ENCODE results near the gene SCNN1A. TPM values are rescaled to one million over a fixed set of nuclear protein-coding genes. Genes with fewer than 3 reads are reported as not detected.

SCNN1A gene
- total RNA-seq, 1 donor from 2014 or later = 29.2 TPM

DNA sequence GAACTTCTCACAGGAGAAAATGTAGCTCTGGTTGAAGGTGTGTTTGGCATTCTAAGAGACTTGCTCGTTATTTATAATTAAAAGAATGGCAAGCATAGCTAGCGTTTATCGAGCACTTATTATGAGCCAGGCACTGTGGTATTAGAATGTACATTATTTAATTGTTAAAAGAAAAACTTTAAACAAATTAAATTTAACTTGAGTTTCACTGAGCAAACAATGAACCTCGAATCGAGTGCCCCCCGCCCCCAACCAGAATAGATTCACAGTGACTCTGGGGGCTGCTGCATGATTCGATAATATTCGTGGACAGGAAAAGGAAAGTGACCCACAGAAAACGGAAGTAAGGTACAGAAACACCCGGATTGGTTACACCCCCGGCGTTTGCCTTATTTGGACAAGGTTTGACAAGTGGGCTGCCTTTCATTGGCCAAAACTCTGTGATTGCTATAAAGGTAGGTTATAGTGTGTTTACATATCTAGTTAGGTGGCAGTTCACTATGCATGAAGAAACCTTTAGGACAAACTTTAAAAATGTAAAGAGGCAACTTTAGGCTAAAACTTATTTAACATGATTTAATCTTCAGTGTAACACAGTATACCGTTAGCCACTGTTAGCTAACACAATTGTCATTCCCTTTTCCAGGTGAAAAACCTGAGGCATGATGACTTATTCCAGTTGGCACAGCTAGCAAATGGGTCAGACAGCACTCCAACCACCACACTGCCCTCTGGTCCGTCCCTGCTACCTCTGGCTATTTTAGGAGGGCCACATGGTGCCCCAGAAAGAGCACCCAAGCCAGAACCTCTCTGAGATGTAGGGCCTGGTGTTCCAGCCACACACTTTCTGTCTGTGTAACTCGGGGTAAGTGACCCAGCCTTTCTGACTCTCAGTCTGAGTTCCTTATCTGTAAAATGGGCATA is 7.1 kb downstream of the SCNN1A start:
- H3K4me1 Mint-ChIP-seq (ENCODE audit: unreplicated experiment) = peaks cover 16% of the 10 kb centered on the region
- H3K27ac Mint-ChIP-seq = peak overlapping the region; percentile 40
- peaks cover 5% of the 10 kb centered on the region for H3K9me3 Mint-ChIP-seq
- H3K36me3 Mint-ChIP-seq = peaks cover 11% of the 10 kb centered on the region
- peak overlapping the region; percentile 29 for H3K4me3 Mint-ChIP-seq
- H3K27me3 Mint-ChIP-seq = no peaks in the 10 kb centered on the region
- no peak for DNase-seq (ENCODE audit: extremely low spot score, unreplicated experiment)
- TF ChIP-seq, protein P1, sequence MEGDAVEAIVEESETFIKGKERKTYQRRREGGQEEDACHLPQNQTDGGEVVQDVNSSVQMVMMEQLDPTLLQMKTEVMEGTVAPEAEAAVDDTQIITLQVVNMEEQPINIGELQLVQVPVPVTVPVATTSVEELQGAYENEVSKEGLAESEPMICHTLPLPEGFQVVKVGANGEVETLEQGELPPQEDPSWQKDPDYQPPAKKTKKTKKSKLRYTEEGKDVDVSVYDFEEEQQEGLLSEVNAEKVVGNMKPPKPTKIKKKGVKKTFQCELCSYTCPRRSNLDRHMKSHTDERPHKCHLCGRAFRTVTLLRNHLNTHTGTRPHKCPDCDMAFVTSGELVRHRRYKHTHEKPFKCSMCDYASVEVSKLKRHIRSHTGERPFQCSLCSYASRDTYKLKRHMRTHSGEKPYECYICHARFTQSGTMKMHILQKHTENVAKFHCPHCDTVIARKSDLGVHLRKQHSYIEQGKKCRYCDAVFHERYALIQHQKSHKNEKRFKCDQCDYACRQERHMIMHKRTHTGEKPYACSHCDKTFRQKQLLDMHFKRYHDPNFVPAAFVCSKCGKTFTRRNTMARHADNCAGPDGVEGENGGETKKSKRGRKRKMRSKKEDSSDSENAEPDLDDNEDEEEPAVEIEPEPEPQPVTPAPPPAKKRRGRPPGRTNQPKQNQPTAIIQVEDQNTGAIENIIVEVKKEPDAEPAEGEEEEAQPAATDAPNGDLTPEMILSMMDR (conservative IDR thresholded peaks at IDR 0.05) = peak; percentile 17

DNA sequence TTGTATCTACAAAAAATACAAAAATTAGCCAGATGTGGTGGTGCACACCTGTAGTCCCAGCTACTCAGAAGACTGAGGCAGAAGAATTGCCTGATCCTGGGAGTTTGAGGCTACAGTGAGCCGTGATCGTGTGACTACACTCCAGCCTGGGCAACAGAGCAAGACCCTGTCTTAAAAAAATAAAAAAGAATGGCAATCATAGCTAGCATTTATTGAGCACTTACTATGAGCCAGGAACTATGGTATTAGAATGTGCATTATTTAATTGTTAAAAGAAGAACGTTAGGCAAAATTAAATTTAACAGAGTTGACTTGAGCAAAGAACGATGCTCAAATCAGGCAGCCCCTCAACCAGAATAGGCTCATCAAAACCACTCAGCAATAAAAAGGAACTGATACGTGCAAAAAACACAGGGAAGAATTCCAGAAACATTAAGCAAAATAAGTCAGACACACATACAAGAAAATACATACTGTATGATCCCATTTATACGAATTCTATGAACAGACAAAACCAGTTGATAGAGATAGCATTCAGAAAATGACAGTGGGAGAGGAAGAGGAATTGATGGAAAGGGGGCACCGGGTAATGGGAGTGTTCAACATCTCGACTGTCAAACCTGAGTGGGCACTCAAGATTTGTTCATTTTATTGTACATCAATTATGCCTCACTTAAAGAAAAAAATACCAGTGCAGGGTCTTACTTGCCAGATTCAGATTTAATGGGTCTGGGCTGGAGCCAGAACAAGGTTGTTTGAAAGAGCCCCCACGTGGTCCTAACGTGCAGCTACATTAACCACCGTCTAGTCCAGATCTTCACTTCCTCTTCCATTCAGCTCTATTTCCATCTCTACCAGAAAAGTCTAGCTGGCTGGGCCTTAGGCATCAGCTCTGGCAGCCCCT is 8.0 kb downstream of the SCNN1A start:
- TF ChIP-seq, protein P1 (conservative IDR thresholded peaks at IDR 0.05) = peak; percentile 52
- DNase-seq (ENCODE audit: extremely low spot score, unreplicated experiment) = no peak
- Mint-ChIP-seq H3K4me3 (no peak overlapping the region), H3K4me1 (ENCODE audit: unreplicated experiment) (peaks cover 13% of the 10 kb centered on the region), H3K27me3 (no peaks in the 10 kb centered on the region), H3K9me3 (peaks cover 5% of the 10 kb centered on the region), H3K27ac (peak overlapping the region; percentile 0), H3K36me3 (peaks cover 11% of the 10 kb centered on the region)

DNA sequence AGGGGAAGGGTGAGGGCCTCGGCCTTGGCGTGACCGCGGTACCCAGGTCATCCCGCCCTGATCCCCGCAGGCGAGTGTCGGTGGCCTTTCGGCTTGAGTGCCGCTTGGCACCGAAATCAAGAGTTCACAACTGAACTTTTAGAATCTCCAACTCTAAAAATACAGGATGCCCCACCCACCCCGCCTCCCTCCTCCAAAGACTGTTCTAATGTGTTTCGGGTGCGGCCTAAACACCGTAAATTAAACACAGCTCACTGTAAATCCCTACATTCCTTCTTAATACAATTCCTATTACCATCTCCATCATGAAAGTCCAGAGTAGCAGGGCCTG is 11.4 kb downstream of the SCNN1A start:
- DNase-seq (ENCODE audit: extremely low spot score, unreplicated experiment) = no peak
- Mint-ChIP-seq H3K4me1 (ENCODE audit: unreplicated experiment) (peaks cover 5% of the 10 kb centered on the region), H3K27ac (peak overlapping the region; percentile 87), H3K27me3 (no peaks in the 10 kb centered on the region), H3K36me3 (peaks cover 8% of the 10 kb centered on the region), H3K4me3 (peak overlapping the region; percentile 76), H3K9me3 (peaks cover 5% of the 10 kb centered on the region)
- TF ChIP-seq, protein P1 (conservative IDR thresholded peaks at IDR 0.05) = no peak

DNA sequence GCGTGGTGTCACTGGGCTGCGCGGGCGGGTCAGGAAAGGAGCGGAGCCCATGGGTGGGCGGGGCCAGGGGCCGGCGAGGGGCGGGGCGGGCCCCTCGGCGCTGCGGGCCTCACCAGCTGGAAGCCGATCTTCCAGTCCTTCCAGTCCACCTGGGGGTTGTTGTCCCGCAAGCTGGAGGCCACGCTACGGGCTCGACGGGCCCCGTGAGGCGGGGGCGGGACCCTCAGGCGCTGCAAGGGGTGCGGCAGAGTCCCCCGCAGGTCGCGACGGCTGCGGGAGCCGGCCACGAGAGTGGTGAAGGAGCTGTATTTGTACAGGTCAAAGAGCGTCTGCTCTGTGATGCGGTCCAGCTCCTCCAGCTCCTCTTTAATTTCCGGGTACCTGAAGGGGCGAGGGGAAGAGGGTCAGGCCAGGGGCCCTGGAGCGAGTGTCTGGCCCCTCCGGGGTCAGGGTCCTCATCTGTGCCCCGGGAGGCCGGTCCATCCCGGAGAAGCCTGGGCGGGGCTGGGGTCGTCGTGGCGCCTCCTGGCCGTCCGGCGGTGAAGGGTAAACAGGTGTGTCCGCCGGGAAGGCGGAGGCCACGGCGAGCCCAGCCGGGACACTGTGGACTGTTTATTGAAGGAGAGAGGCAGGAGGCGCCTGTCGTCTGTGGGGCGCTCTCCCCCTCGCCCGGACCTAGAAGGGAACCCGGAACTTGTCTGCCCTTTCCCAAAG is 11.9 kb downstream of the SCNN1A start:
- TF ChIP-seq, protein P1 (conservative IDR thresholded peaks at IDR 0.05) = no peak
- peak overlapping the region; percentile 87 for H3K27ac Mint-ChIP-seq
- DNase-seq (ENCODE audit: extremely low spot score, unreplicated experiment) = no peak
- H3K4me1 Mint-ChIP-seq (ENCODE audit: unreplicated experiment) = peaks cover 5% of the 10 kb centered on the region
- H3K4me3 Mint-ChIP-seq = peak overlapping the region; percentile 76
- H3K27me3 Mint-ChIP-seq = no peaks in the 10 kb centered on the region
- H3K9me3 Mint-ChIP-seq = peaks cover 5% of the 10 kb centered on the region
- peaks cover 8% of the 10 kb centered on the region for H3K36me3 Mint-ChIP-seq

DNA sequence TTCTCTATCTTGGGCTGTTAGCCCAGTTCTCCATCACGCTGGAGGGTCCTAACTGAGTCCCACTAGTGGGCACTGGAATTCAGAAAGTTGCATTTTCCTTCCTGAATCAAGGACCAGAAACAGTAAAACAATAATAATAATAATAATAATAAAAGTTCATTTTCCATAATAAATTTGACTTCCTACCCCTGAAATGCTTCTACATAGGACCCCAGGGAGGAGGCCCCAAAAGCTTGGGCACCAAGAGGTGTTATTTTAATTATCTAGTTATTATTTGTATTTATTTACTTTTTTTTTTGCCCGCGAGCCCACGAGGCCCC is 12.4 kb downstream of the SCNN1A start:
- H3K4me3 Mint-ChIP-seq = no peak overlapping the region
- peaks cover 11% of the 10 kb centered on the region for H3K36me3 Mint-ChIP-seq
- no peak for DNase-seq (ENCODE audit: extremely low spot score, unreplicated experiment)
- no peaks in the 10 kb centered on the region for H3K27me3 Mint-ChIP-seq
- TF ChIP-seq, protein P1 (conservative IDR thresholded peaks at IDR 0.05) = no peak
- peak overlapping the region; percentile 86 for H3K27ac Mint-ChIP-seq
- peaks cover 5% of the 10 kb centered on the region for H3K9me3 Mint-ChIP-seq
- H3K4me1 Mint-ChIP-seq (ENCODE audit: unreplicated experiment) = peaks cover 5% of the 10 kb centered on the region

Measured in type B pancreatic cell (in vitro differentiated cells).